ENCODE results near the gene TMEM209. TPM values are rescaled to one million over a fixed set of nuclear protein-coding genes. Genes with fewer than 3 reads are reported as not detected.
"Not testable (repeated sequence)": the region's sequence is repeated elsewhere in the genome, so short reads cannot be mapped to it uniquely, and the experiment has no call there.

The TMEM209 gene
- total RNA-seq, 1 donor from 2014 or later = 15.1 TPM

DNA sequence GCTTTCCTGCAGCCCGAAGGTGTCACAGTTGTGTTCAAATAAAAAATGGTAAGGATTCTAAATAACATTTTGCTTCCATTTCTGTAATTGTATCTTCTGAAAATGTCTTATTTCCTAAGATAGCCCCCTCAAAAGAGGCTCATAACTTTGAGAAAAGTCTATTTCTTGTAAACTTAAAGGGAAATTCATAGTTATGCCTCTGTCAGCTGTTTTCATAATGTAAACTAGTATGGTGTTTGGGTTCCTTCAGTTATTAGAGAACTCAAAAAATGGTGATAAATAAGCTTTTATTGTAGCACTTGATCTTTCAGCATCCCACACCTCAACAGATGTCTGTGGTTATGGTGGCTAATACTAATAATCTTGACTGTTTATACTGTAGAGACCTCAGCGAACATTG is 77.8 kb downstream of the TMEM209 start:
- H3K27me3 Mint-ChIP-seq (ENCODE audit: low read depth, unreplicated experiment) = no peaks in the 10 kb centered on the region
- TF ChIP-seq EZH2 (IDR thresholded peaks at IDR 0.05; ENCODE audit: insufficient read depth, low read length) = no peak
- TF ChIP-seq, protein P1, sequence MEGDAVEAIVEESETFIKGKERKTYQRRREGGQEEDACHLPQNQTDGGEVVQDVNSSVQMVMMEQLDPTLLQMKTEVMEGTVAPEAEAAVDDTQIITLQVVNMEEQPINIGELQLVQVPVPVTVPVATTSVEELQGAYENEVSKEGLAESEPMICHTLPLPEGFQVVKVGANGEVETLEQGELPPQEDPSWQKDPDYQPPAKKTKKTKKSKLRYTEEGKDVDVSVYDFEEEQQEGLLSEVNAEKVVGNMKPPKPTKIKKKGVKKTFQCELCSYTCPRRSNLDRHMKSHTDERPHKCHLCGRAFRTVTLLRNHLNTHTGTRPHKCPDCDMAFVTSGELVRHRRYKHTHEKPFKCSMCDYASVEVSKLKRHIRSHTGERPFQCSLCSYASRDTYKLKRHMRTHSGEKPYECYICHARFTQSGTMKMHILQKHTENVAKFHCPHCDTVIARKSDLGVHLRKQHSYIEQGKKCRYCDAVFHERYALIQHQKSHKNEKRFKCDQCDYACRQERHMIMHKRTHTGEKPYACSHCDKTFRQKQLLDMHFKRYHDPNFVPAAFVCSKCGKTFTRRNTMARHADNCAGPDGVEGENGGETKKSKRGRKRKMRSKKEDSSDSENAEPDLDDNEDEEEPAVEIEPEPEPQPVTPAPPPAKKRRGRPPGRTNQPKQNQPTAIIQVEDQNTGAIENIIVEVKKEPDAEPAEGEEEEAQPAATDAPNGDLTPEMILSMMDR (IDR thresholded peaks at IDR 0.05; ENCODE audit: insufficient read depth, low read depth, low read length) = no peak
- no peak overlapping the region for H3K4me2 ChIP-seq (ENCODE audit: low read length)
- DNase-seq (ENCODE audit: low read depth) (no peak), FAIRE-seq (no peak)
- H3K9me3 ChIP-seq (ENCODE audit: insufficient read depth, low read depth, low read length) = no peaks in the 10 kb centered on the region
- no peak overlapping the region for H3K4me3 ChIP-seq (ENCODE audit: insufficient read depth, low read depth, low read length)
- peaks cover 37% of the 10 kb centered on the region for H3K36me3 ChIP-seq (ENCODE audit: insufficient read depth, low read length)
- H3K36me3 Mint-ChIP-seq (ENCODE audit: low read depth, unreplicated experiment) = peaks cover 13% of the 10 kb centered on the region
- no peak overlapping the region for H2AFZ ChIP-seq (ENCODE audit: low read depth, low read length)
- H3K27ac ChIP-seq (ENCODE audit: low read depth, low read length) = no peak overlapping the region
- H4K20me1 ChIP-seq (ENCODE audit: insufficient read depth, low read length) = no peaks in the 10 kb centered on the region
- H3K4me3 Mint-ChIP-seq (ENCODE audit: unreplicated experiment) = no peak overlapping the region
- no peaks in the 10 kb centered on the region for H3K4me1 ChIP-seq (ENCODE audit: insufficient read depth, low read length)
- H3K27ac Mint-ChIP-seq (ENCODE audit: unreplicated experiment) = no peak overlapping the region
- no peak overlapping the region for H3K9ac ChIP-seq (ENCODE audit: low read length)
- peaks cover 5% of the 10 kb centered on the region for H3K4me1 Mint-ChIP-seq (ENCODE audit: low read depth, unreplicated experiment)
- H3K79me2 ChIP-seq (ENCODE audit: insufficient read depth, low read length) = no peaks in the 10 kb centered on the region
- no peaks in the 10 kb centered on the region for H3K27me3 ChIP-seq (ENCODE audit: insufficient read depth, low read length)
- H3K9me3 Mint-ChIP-seq (ENCODE audit: unreplicated experiment) = no peaks in the 10 kb centered on the region

DNA sequence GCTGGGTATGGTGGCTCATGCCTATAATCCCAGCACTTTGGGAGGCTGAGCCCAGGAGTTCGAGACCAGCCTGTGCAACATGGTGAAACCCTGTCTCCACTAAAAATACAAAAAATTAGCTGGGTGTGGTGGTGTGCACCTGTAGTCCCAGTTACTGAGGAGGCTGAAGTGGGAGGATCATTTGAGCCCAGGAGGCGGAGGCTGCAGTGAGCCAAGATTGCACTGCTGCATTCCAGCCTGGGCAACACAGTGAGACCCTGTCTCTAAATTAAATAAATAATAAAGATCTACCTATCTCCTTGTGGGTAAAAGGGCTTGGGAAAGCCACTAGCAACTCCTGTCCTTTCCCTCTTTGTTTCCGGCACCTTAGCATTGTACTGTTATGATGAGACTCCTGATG is 78.4 kb downstream of the TMEM209 start:
- not testable (repeated sequence) for H4K20me1 ChIP-seq (ENCODE audit: insufficient read depth, low read length); H3K9me3 Mint-ChIP-seq (ENCODE audit: unreplicated experiment); H3K4me3 ChIP-seq (ENCODE audit: insufficient read depth, low read depth, low read length); H3K27ac Mint-ChIP-seq (ENCODE audit: unreplicated experiment); H3K4me1 ChIP-seq (ENCODE audit: insufficient read depth, low read length); DNase-seq (ENCODE audit: low read depth); H3K4me1 Mint-ChIP-seq (ENCODE audit: low read depth, unreplicated experiment); H2AFZ ChIP-seq (ENCODE audit: low read depth, low read length); H3K9me3 ChIP-seq (ENCODE audit: insufficient read depth, low read depth, low read length); FAIRE-seq; H3K79me2 ChIP-seq (ENCODE audit: insufficient read depth, low read length); H3K9ac ChIP-seq (ENCODE audit: low read length); H3K27ac ChIP-seq (ENCODE audit: low read depth, low read length); H3K27me3 Mint-ChIP-seq (ENCODE audit: low read depth, unreplicated experiment); H3K4me3 Mint-ChIP-seq (ENCODE audit: unreplicated experiment); H3K27me3 ChIP-seq (ENCODE audit: insufficient read depth, low read length); H3K4me2 ChIP-seq (ENCODE audit: low read length)
- H3K36me3 ChIP-seq (ENCODE audit: insufficient read depth, low read length) = peaks cover 42% of the 10 kb centered on the region
- H3K36me3 Mint-ChIP-seq (ENCODE audit: low read depth, unreplicated experiment) = peaks cover 18% of the 10 kb centered on the region

DNA sequence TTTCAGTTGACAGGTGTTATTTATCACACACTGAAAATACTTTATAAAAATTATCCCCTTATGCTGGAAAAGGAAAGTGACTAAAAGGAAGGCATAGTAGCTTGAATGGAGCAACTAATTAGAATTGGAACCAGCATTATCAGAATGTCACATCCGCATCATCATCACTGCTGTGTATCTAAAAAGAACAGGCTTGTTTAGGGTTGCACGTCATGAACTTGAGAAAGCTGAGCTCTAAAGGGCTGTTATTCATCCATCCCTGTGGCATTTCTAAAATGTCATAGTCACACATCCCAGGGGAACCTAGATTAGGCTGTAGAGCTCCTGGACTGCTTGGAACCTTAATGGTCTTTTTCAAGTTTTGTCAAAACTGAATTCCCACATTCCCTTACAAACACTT is 80.5 kb downstream of the TMEM209 start:
- H3K4me1 ChIP-seq (ENCODE audit: insufficient read depth, low read length) = no peaks in the 10 kb centered on the region
- no peak overlapping the region for H3K4me3 ChIP-seq (ENCODE audit: insufficient read depth, low read depth, low read length)
- Mint-ChIP-seq H3K9me3 (ENCODE audit: unreplicated experiment) (no peaks in the 10 kb centered on the region), H3K27me3 (ENCODE audit: low read depth, unreplicated experiment) (no peaks in the 10 kb centered on the region), H3K4me3 (ENCODE audit: unreplicated experiment) (no peak overlapping the region), H3K27ac (ENCODE audit: unreplicated experiment) (no peak overlapping the region), H3K36me3 (ENCODE audit: low read depth, unreplicated experiment) (peaks cover 11% of the 10 kb centered on the region), H3K4me1 (ENCODE audit: low read depth, unreplicated experiment) (peaks cover 5% of the 10 kb centered on the region)
- H3K36me3 ChIP-seq (ENCODE audit: insufficient read depth, low read length) = peaks cover 36% of the 10 kb centered on the region
- no peaks in the 10 kb centered on the region for H3K9me3 ChIP-seq (ENCODE audit: insufficient read depth, low read depth, low read length)
- H3K9ac ChIP-seq (ENCODE audit: low read length) = no peak overlapping the region
- H3K4me2 ChIP-seq (ENCODE audit: low read length) = no peak overlapping the region
- no peak for FAIRE-seq
- H3K79me2 ChIP-seq (ENCODE audit: insufficient read depth, low read length) = no peaks in the 10 kb centered on the region
- no peak for TF ChIP-seq EZH2 (IDR thresholded peaks at IDR 0.05; ENCODE audit: insufficient read depth, low read length)
- TF ChIP-seq, protein P1 (IDR thresholded peaks at IDR 0.05; ENCODE audit: insufficient read depth, low read depth, low read length) = no peak
- H2AFZ ChIP-seq (ENCODE audit: low read depth, low read length) = no peak overlapping the region
- no peak for DNase-seq (ENCODE audit: low read depth)
- H3K27me3 ChIP-seq (ENCODE audit: insufficient read depth, low read length) = no peaks in the 10 kb centered on the region
- H3K27ac ChIP-seq (ENCODE audit: low read depth, low read length) = no peak overlapping the region
- no peaks in the 10 kb centered on the region for H4K20me1 ChIP-seq (ENCODE audit: insufficient read depth, low read length)

Data from astrocyte (in vitro differentiated cells and primary cell).